ENCODE measurements around the gene TNIK. TPM values are rescaled to one million over a fixed set of nuclear protein-coding genes. Genes with fewer than 3 reads are reported as not detected.

TNIK gene
- polyA plus RNA-seq, 1 of the 3 experiments (the other 2 are of a cell fraction) = 19.4 TPM

DNA sequence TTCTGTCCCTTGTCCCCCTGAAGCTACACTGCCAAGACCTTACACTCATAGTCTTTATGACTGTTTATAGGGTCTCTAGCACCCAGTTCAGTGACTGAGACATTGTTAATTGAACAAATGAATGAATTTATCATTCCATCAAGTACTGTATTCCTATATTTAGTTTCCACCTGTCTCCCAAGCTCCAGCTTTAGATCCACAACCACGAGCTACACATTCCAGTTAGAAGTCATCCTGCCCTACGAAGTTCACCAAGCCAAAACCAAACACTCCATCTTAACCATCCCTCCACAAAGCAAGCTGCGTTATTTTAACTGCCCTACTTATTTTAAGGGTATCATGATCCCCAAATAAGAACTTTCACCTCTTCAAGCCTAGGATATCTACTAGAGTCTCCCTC is 31.3 kb downstream of the TNIK start (continued):
- TF ChIP-seq, protein P1, sequence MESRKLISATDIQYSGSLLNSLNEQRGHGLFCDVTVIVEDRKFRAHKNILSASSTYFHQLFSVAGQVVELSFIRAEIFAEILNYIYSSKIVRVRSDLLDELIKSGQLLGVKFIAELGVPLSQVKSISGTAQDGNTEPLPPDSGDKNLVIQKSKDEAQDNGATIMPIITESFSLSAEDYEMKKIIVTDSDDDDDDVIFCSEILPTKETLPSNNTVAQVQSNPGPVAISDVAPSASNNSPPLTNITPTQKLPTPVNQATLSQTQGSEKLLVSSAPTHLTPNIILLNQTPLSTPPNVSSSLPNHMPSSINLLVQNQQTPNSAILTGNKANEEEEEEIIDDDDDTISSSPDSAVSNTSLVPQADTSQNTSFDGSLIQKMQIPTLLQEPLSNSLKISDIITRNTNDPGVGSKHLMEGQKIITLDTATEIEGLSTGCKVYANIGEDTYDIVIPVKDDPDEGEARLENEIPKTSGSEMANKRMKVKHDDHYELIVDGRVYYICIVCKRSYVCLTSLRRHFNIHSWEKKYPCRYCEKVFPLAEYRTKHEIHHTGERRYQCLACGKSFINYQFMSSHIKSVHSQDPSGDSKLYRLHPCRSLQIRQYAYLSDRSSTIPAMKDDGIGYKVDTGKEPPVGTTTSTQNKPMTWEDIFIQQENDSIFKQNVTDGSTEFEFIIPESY (IDR thresholded peaks at IDR 0.05; ENCODE audit: borderline replicate concordance, low read depth) = no peak
- TF ChIP-seq FOSL2 (IDR thresholded peaks at IDR 0.05; ENCODE audit: borderline replicate concordance, low read depth) = no peak

DNA sequence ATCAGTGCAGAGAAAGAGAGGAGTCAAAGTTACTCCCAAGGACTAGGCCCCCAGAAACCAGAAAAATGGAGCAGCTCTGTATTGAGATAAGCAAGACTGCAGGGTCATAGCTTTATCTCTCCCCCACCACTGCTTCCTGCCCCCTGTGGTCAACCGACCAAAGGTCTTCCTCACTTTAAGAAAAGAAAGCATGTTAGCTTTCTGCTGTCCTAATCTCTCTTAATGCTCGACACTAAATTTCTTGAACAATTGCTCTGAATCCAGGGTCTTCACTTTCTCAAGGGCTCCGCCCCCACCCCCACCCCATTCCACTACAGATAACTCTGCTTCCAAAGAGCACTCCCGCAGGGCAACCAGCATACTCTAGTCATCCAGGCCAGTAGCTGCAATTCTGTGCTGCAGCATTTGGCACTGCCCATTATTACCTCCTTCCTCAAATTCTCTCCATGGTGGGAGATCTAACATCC is 31.9 kb downstream of the TNIK start:
- Histone ChIP-seq H3K9me3 (no peaks in the 10 kb centered on the region), H3K9me2 (no peaks in the 10 kb centered on the region), H2AFZ (ENCODE audit: low read depth) (no peak overlapping the region), H3K9ac (no peak overlapping the region), H3K27me3 (ENCODE audit: insufficient read depth) (no peaks in the 10 kb centered on the region), H3K4me1 (ENCODE audit: control insufficient read depth in 1 of 2, insufficient read depth in 2 of 2, low read depth in 1 of 2, low read length in 1 of 2) (no peaks in the 10 kb centered on the region), H3K36me3 (replicated peaks in 1 of 2; ENCODE audit: control insufficient read depth in 1 of 2, insufficient read depth in 2 of 2, low read length in 1 of 2) (peaks cover 0 to 5% of the 10 kb centered on the region in 2 experiments), H3K4me3 (ENCODE audit: low read depth in 2 of 2, low read length in 1 of 2) (no peak overlapping the region), H4K20me1 (ENCODE audit: insufficient read depth) (0 out of 2 replicates have a peak, but pooled peaks cover 4% of the 10 kb centered on the region), H3K27ac (ENCODE audit: low read depth in 2 of 2, low read length in 1 of 2) (no peak overlapping the region), H3F3A (replicated peaks; ENCODE audit: insufficient read depth) (peaks cover 4% of the 10 kb centered on the region), H3K4me2 (no peak overlapping the region), H3K79me2 (ENCODE audit: insufficient read depth) (peaks cover 71% of the 10 kb centered on the region)
- ChIA-PET POLR2A (no interaction called here), CTCF (no interaction called here)
- DNase-seq = no peak
- TF ChIP-seq, protein P2, sequence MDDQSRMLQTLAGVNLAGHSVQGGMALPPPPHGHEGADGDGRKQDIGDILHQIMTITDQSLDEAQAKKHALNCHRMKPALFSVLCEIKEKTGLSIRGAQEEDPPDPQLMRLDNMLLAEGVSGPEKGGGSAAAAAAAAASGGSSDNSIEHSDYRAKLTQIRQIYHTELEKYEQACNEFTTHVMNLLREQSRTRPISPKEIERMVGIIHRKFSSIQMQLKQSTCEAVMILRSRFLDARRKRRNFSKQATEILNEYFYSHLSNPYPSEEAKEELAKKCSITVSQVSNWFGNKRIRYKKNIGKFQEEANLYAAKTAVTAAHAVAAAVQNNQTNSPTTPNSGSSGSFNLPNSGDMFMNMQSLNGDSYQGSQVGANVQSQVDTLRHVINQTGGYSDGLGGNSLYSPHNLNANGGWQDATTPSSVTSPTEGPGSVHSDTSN (IDR thresholded peaks at IDR 0.05) = no peak
- TF ChIP-seq POLR2AphosphoS5 (IDR thresholded peaks at IDR 0.05; ENCODE audit: low read depth, low read length) = no peak
- TF ChIP-seq RCOR1 (IDR thresholded peaks at IDR 0.05; ENCODE audit: low read length) = no peak
- no peak for TF ChIP-seq GABPA (IDR thresholded peaks at IDR 0.05; ENCODE audit: low read depth)
- TF ChIP-seq, protein P3, sequence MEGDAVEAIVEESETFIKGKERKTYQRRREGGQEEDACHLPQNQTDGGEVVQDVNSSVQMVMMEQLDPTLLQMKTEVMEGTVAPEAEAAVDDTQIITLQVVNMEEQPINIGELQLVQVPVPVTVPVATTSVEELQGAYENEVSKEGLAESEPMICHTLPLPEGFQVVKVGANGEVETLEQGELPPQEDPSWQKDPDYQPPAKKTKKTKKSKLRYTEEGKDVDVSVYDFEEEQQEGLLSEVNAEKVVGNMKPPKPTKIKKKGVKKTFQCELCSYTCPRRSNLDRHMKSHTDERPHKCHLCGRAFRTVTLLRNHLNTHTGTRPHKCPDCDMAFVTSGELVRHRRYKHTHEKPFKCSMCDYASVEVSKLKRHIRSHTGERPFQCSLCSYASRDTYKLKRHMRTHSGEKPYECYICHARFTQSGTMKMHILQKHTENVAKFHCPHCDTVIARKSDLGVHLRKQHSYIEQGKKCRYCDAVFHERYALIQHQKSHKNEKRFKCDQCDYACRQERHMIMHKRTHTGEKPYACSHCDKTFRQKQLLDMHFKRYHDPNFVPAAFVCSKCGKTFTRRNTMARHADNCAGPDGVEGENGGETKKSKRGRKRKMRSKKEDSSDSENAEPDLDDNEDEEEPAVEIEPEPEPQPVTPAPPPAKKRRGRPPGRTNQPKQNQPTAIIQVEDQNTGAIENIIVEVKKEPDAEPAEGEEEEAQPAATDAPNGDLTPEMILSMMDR (IDR thresholded peaks at IDR 0.05) = no peak
- TF ChIP-seq JUND (IDR thresholded peaks at IDR 0.05) = no peak
- TF ChIP-seq, protein P4, sequence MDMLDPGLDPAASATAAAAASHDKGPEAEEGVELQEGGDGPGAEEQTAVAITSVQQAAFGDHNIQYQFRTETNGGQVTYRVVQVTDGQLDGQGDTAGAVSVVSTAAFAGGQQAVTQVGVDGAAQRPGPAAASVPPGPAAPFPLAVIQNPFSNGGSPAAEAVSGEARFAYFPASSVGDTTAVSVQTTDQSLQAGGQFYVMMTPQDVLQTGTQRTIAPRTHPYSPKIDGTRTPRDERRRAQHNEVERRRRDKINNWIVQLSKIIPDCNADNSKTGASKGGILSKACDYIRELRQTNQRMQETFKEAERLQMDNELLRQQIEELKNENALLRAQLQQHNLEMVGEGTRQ (IDR thresholded peaks at IDR 0.05; ENCODE audit: borderline replicate concordance, low read depth, low read length) = no peak
- TF ChIP-seq, protein P5, sequence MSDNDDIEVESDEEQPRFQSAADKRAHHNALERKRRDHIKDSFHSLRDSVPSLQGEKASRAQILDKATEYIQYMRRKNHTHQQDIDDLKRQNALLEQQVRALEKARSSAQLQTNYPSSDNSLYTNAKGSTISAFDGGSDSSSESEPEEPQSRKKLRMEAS (IDR thresholded peaks at IDR 0.05; ENCODE audit: low read depth) = no peak
- no peak for TF ChIP-seq EP300 (IDR thresholded peaks at IDR 0.05; ENCODE audit: borderline replicate concordance in 1 of 2, low read depth in 1 of 2, low read length in 1 of 2)
- TF ChIP-seq, protein P6, sequence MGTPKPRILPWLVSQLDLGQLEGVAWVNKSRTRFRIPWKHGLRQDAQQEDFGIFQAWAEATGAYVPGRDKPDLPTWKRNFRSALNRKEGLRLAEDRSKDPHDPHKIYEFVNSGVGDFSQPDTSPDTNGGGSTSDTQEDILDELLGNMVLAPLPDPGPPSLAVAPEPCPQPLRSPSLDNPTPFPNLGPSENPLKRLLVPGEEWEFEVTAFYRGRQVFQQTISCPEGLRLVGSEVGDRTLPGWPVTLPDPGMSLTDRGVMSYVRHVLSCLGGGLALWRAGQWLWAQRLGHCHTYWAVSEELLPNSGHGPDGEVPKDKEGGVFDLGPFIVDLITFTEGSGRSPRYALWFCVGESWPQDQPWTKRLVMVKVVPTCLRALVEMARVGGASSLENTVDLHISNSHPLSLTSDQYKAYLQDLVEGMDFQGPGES (IDR thresholded peaks at IDR 0.05; ENCODE audit: low read depth, low read length) = no peak
- no peak for TF ChIP-seq YY1 (IDR thresholded peaks at IDR 0.05; ENCODE audit: low read depth)
- whole genome bisulfite sequencing (ENCODE audit: low lambda C conversion rate) = 93% methylated on average over 4 of the region's 4 CpGs
